ENCODE data around the gene CD99L2.

The CD99L2 gene

DNA sequence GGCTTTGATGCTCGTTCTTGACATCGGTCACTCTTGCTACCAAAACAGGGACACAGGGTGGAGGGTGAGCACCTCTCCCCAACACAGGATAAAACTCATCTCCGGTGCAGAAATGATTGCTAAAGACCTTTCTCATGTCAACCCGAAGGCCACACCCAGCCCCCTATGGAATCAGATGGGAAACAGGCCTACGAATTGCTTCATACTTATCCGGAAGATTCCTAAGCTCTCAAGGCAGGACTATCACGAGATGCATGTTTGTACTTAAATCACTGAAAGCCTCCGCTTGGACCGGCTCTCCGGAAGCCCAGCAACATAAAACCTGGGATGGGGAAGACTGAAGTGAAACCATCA lies 130.4 kb downstream of the CD99L2 start:
- H3K4me3 ChIP-seq (ENCODE audit: low read length), result no peak overlapping the region
- H3K36me3 ChIP-seq (ENCODE audit: control insufficient read depth, insufficient read depth, low read length), result no peaks in the 10 kb centered on the region
- no peak overlapping the region for H4K5ac ChIP-seq (ENCODE audit: low read length)
- no peak for DNase-seq
- no peak overlapping the region for H2BK120ac ChIP-seq (ENCODE audit: low read depth, low read length)
- no peak overlapping the region for H2AK5ac ChIP-seq (ENCODE audit: low read length)
- no peak overlapping the region for H2BK15ac ChIP-seq (replicated peaks; ENCODE audit: low read depth)
- no peak overlapping the region for H3K9ac ChIP-seq (ENCODE audit: low read length)
- H3K23ac ChIP-seq (ENCODE audit: low read length), result no peak overlapping the region
- no peaks in the 10 kb centered on the region for H3K4me1 ChIP-seq (ENCODE audit: control insufficient read depth, low read depth, low read length)
- H2BK5ac ChIP-seq (ENCODE audit: low read length), result no peak overlapping the region
- no peaks in the 10 kb centered on the region for H3K27me3 ChIP-seq (ENCODE audit: insufficient read depth, low read length, poor library complexity)
- H4K8ac ChIP-seq (ENCODE audit: low read depth, low read length), result no peak overlapping the region
- no peak overlapping the region for H3K4ac ChIP-seq (ENCODE audit: low read depth, low read length)
- H3K18ac ChIP-seq (ENCODE audit: low read length), result no peak overlapping the region
- no peaks in the 10 kb centered on the region for H3K79me2 ChIP-seq (ENCODE audit: control insufficient read depth, insufficient read depth, low read length)
- no peak overlapping the region for H3K4me2 ChIP-seq (ENCODE audit: low read length)
- H3K56ac ChIP-seq (ENCODE audit: low read length), result no peak overlapping the region
- WGBS (ENCODE audit: extremely low coverage, insufficient coverage, low lambda C conversion rate), result no CpG with 5 or more reads among the region's 10 CpGs
- H3K27ac ChIP-seq (ENCODE audit: low read depth, low read length), result no peak overlapping the region
- H3K79me1 ChIP-seq (ENCODE audit: low read length), result no peaks in the 10 kb centered on the region

DNA sequence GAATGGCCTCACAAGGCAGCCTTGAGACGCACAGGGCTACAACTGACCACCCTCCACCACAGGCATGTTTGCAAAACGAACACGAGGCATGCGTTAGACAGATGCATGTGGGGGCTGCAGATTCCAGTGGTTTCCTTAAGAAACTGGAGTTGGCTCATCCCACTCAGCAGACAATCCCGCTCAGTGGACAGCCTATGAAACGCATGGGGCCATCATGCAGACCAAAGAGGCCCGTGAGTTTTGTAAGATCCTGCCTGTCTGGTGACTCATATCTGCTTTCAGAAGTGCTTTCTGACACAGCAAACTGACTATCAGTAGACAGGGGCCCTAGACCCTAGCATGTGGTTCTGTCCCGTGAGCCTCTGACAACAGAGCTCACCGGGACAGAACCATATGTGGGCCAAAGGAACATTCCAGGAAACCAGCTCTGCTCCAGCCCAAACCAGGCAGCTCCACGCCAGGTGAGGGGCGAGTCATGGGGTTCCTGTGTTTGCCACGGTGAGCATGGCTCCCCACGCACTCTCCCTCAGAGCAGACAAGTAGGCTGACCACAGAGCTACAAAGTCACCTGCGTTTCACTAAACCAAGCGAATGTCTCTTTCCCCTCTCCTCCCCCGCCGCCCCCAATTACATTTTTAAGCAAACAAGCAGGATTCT lies 130.9 kb downstream of the CD99L2 start:
- Histone ChIP-seq H4K8ac (ENCODE audit: low read depth, low read length) (no peak overlapping the region), H2BK5ac (ENCODE audit: low read length) (no peak overlapping the region), H3K4me3 (ENCODE audit: low read length) (no peak overlapping the region), H3K4me1 (ENCODE audit: control insufficient read depth, low read depth, low read length) (no peaks in the 10 kb centered on the region), H2AK5ac (ENCODE audit: low read length) (no peak overlapping the region), H3K27me3 (ENCODE audit: insufficient read depth, low read length, poor library complexity) (no peaks in the 10 kb centered on the region), H3K9ac (ENCODE audit: low read length) (no peak overlapping the region), H3K27ac (ENCODE audit: low read depth, low read length) (no peak overlapping the region), H3K79me2 (ENCODE audit: control insufficient read depth, insufficient read depth, low read length) (no peaks in the 10 kb centered on the region), H4K5ac (ENCODE audit: low read length) (no peak overlapping the region), H3K23ac (ENCODE audit: low read length) (no peak overlapping the region), H3K36me3 (ENCODE audit: control insufficient read depth, insufficient read depth, low read length) (no peaks in the 10 kb centered on the region), H2BK120ac (ENCODE audit: low read depth, low read length) (no peak overlapping the region), H3K56ac (ENCODE audit: low read length) (no peak overlapping the region), H3K4me2 (ENCODE audit: low read length) (no peak overlapping the region), H3K79me1 (ENCODE audit: low read length) (no peaks in the 10 kb centered on the region), H3K4ac (ENCODE audit: low read depth, low read length) (no peak overlapping the region), H2BK15ac (replicated peaks; ENCODE audit: low read depth) (no peak overlapping the region), H3K18ac (ENCODE audit: low read length) (no peak overlapping the region)
- no peak for DNase-seq
- no CpG with 5 or more reads among the region's 17 CpGs for WGBS (ENCODE audit: extremely low coverage, insufficient coverage, low lambda C conversion rate)

- no peak overlapping the region for H3K27ac ChIP-seq (ENCODE audit: low read depth, low read length)
- no peak overlapping the region for H2BK120ac ChIP-seq (ENCODE audit: low read depth, low read length)
Observed at GRCh38 chrX:150767045-150767395, 131.4 kb downstream of the CD99L2 start.

GRCh38 chrX:150766351-150767044 lies 132.0 kb downstream of the CD99L2 start:
- H3K4me3 ChIP-seq (ENCODE audit: low read length), result no peak overlapping the region
- no peak overlapping the region for H3K27ac ChIP-seq (ENCODE audit: low read depth, low read length)
- WGBS (ENCODE audit: extremely low coverage, insufficient coverage, low lambda C conversion rate), result no CpG with 5 or more reads among the region's 13 CpGs

More at GRCh38 chrX:150767045-150767395, 131.4 kb downstream of the CD99L2 start:
- Histone ChIP-seq H3K23ac (ENCODE audit: low read length) (no peak overlapping the region), H3K56ac (ENCODE audit: low read length) (no peak overlapping the region), H3K4ac (ENCODE audit: low read depth, low read length) (no peak overlapping the region), H3K36me3 (ENCODE audit: control insufficient read depth, insufficient read depth, low read length) (no peaks in the 10 kb centered on the region), H2BK15ac (replicated peaks; ENCODE audit: low read depth) (no peak overlapping the region), H3K79me2 (ENCODE audit: control insufficient read depth, insufficient read depth, low read length) (no peaks in the 10 kb centered on the region), H2BK5ac (ENCODE audit: low read length) (no peak overlapping the region), H3K18ac (ENCODE audit: low read length) (no peak overlapping the region), H2AK5ac (ENCODE audit: low read length) (no peak overlapping the region), H3K79me1 (ENCODE audit: low read length) (no peaks in the 10 kb centered on the region), H3K9ac (ENCODE audit: low read length) (no peak overlapping the region), H3K4me2 (ENCODE audit: low read length) (no peak overlapping the region), H4K8ac (ENCODE audit: low read depth, low read length) (no peak overlapping the region), H4K5ac (ENCODE audit: low read length) (no peak overlapping the region), H3K4me1 (ENCODE audit: control insufficient read depth, low read depth, low read length) (no peaks in the 10 kb centered on the region), H3K4me3 (ENCODE audit: low read length) (no peak overlapping the region), H3K27me3 (ENCODE audit: insufficient read depth, low read length, poor library complexity) (no peaks in the 10 kb centered on the region)
- no CpG with 5 or more reads among the region's 9 CpGs for WGBS (ENCODE audit: extremely low coverage, insufficient coverage, low lambda C conversion rate)
- DNase-seq, result peak; percentile 22

GRCh38 chrX:150765782-150766350 lies 132.6 kb downstream of the CD99L2 start:
- no peak overlapping the region for H3K23ac ChIP-seq (ENCODE audit: low read length)
- H3K9ac ChIP-seq (ENCODE audit: low read length), result no peak overlapping the region
- peak; percentile 80 for DNase-seq
- H3K36me3 ChIP-seq (ENCODE audit: control insufficient read depth, insufficient read depth, low read length), result no peaks in the 10 kb centered on the region
- no peaks in the 10 kb centered on the region for H3K79me1 ChIP-seq (ENCODE audit: low read length)
- H2BK120ac ChIP-seq (ENCODE audit: low read depth, low read length), result no peak overlapping the region
- WGBS (ENCODE audit: extremely low coverage, insufficient coverage, low lambda C conversion rate), result no CpG with 5 or more reads among the region's 19 CpGs
- no peak overlapping the region for H3K4ac ChIP-seq (ENCODE audit: low read depth, low read length)
- H3K18ac ChIP-seq (ENCODE audit: low read length), result no peak overlapping the region
- no peaks in the 10 kb centered on the region for H3K27me3 ChIP-seq (ENCODE audit: insufficient read depth, low read length, poor library complexity)
- H3K56ac ChIP-seq (ENCODE audit: low read length), result no peak overlapping the region
- no peak overlapping the region for H2BK5ac ChIP-seq (ENCODE audit: low read length)
- H4K5ac ChIP-seq (ENCODE audit: low read length), result no peak overlapping the region
- H2BK15ac ChIP-seq (replicated peaks; ENCODE audit: low read depth), result no peak overlapping the region
- no peak overlapping the region for H3K27ac ChIP-seq (ENCODE audit: low read depth, low read length)
- no peak overlapping the region for H3K4me3 ChIP-seq (ENCODE audit: low read length)
- no peaks in the 10 kb centered on the region for H3K79me2 ChIP-seq (ENCODE audit: control insufficient read depth, insufficient read depth, low read length)
- no peak overlapping the region for H3K4me2 ChIP-seq (ENCODE audit: low read length)
- H3K4me1 ChIP-seq (ENCODE audit: control insufficient read depth, low read depth, low read length), result no peaks in the 10 kb centered on the region
- no peak overlapping the region for H4K8ac ChIP-seq (ENCODE audit: low read depth, low read length)
- no peak overlapping the region for H2AK5ac ChIP-seq (ENCODE audit: low read length)

More at GRCh38 chrX:150766351-150767044, 132.0 kb downstream of the CD99L2 start:
- Histone ChIP-seq H3K9ac (ENCODE audit: low read length) (no peak overlapping the region), H2BK120ac (ENCODE audit: low read depth, low read length) (no peak overlapping the region), H3K79me1 (ENCODE audit: low read length) (no peaks in the 10 kb centered on the region), H3K18ac (ENCODE audit: low read length) (no peak overlapping the region), H3K56ac (ENCODE audit: low read length) (no peak overlapping the region), H2BK15ac (replicated peaks; ENCODE audit: low read depth) (no peak overlapping the region), H2AK5ac (ENCODE audit: low read length) (no peak overlapping the region), H3K79me2 (ENCODE audit: control insufficient read depth, insufficient read depth, low read length) (no peaks in the 10 kb centered on the region), H3K4ac (ENCODE audit: low read depth, low read length) (no peak overlapping the region), H3K23ac (ENCODE audit: low read length) (no peak overlapping the region), H3K4me1 (ENCODE audit: control insufficient read depth, low read depth, low read length) (no peaks in the 10 kb centered on the region), H3K4me2 (ENCODE audit: low read length) (no peak overlapping the region), H3K36me3 (ENCODE audit: control insufficient read depth, insufficient read depth, low read length) (no peaks in the 10 kb centered on the region), H4K8ac (ENCODE audit: low read depth, low read length) (no peak overlapping the region), H3K27me3 (ENCODE audit: insufficient read depth, low read length, poor library complexity) (no peaks in the 10 kb centered on the region), H4K5ac (ENCODE audit: low read length) (no peak overlapping the region), H2BK5ac (ENCODE audit: low read length) (no peak overlapping the region)
- peak; percentile 44 for DNase-seq
